Loucy (cell line): ENCODE results near the gene DPH6.
"Not testable (repeated sequence)": the region's sequence is repeated elsewhere in the genome, so short reads cannot be mapped to it uniquely, and the experiment has no call there.

ENCODE experiments used
- H2AFZ ChIP-seq: fragments of 200-600 bp; sonication (generic); 2 replicates; pipeline ENCODE4 v1.6.0; 2016; ENCODE audit warnings: antibody characterized with exemption, mild to moderate bottlenecking, low read length, moderate library complexity
- H3F3A ChIP-seq: fragments of 200-600 bp; 2 replicates; pipeline ENCODE4 v1.6.0; 2016; ENCODE audit warnings: antibody characterized with exemption, low read depth, mild to moderate bottlenecking
- H3K27me3 ChIP-seq: fragments of 200-600 bp; sonication (generic); 2 replicates; pipeline ENCODE4 v1.6.1; 2014; ENCODE audit warnings: low read length, mild to moderate bottlenecking; ENCODE audit not compliant: insufficient read depth, poor library complexity, severe bottlenecking
- H3K36me3 ChIP-seq: fragments of 200-600 bp; sonication (generic); 2 replicates; pipeline ENCODE4 v1.6.1; 2016; ENCODE audit warnings: low read length; ENCODE audit not compliant: insufficient read depth
- H3K4me1 ChIP-seq: fragments of 200-600 bp; sonication (generic); 2 replicates; pipeline ENCODE4 v1.5.1; 2014; ENCODE audit warnings: low read length, mild to moderate bottlenecking; ENCODE audit not compliant: insufficient read depth, poor library complexity, severe bottlenecking
- H3K4me2 ChIP-seq: fragments of 200-600 bp; sonication (generic); 2 replicates; pipeline ENCODE4 v1.6.0; 2014; ENCODE audit warnings: antibody characterized with exemption, low read length, low read depth, mild to moderate bottlenecking; ENCODE audit not compliant: poor library complexity, severe bottlenecking
- H3K4me3 ChIP-seq: fragments of 200-600 bp; sonication (generic); 2 replicates; pipeline ENCODE4 v1.5.1; 2014; ENCODE audit warnings: low read length, mild to moderate bottlenecking, mixed read lengths; ENCODE audit not compliant: poor library complexity, severe bottlenecking
- H3K79me2 ChIP-seq: fragments of 200-600 bp; sonication (generic); 2 replicates; pipeline ENCODE4 v1.6.1; 2014; ENCODE audit warnings: low read length; ENCODE audit not compliant: insufficient read depth
- H3K9ac ChIP-seq: fragments of 200-600 bp; sonication (generic); 2 replicates; pipeline ENCODE4 v1.6.0; 2014; ENCODE audit warnings: mild to moderate bottlenecking, low read depth, low read length, moderate library complexity; ENCODE audit not compliant: poor library complexity, severe bottlenecking
- H3K9me2 ChIP-seq: fragments of 200-600 bp; sonication (generic); replicated peaks from 2 replicates; pipeline ENCODE4 v1.6.1; 2016; ENCODE audit warnings: low read depth, low read length, mixed read lengths
- H3K9me3 ChIP-seq: fragments of 200-600 bp; sonication (generic); 2 replicates; pipeline ENCODE4 v1.6.1; 2014; ENCODE audit warnings: mild to moderate bottlenecking, antibody characterized with exemption, low read length, low read depth; ENCODE audit not compliant: insufficient read depth
- H4K20me1 ChIP-seq: fragments of 200-600 bp; sonication (generic); 2 replicates; pipeline ENCODE4 v1.6.0; 2014; ENCODE audit warnings: antibody characterized with exemption, low read length, mild to moderate bottlenecking; ENCODE audit not compliant: insufficient read depth, poor library complexity, severe bottlenecking
- CTCF ChIP-seq: fragments of 200-600 bp; sonication (generic); conservative IDR thresholded peaks from 2 replicates; pipeline ENCODE4 v1.5.1; 2014; ENCODE audit warnings: mild to moderate bottlenecking, antibody characterized with exemption, low read length
- EZH2phosphoT487 ChIP-seq: fragments of 200-600 bp; IDR thresholded peaks from 2 replicates; pipeline ENCODE4 v1.6.1; 2018; ENCODE audit warnings: antibody characterized with exemption, mild to moderate bottlenecking, moderate library complexity, borderline replicate concordance

The DPH6 gene

GRCh38 chr15:35397027-35397426 is 148.9 kb downstream of the DPH6 start:
- Histone ChIP-seq H3K9me2 (no peaks in the 10 kb centered on the region), H3K9me3 (no peaks in the 10 kb centered on the region)
- TF ChIP-seq CTCF (no peak), EZH2phosphoT487 (no peak)

GRCh38 chr15:35394416-35394815 is 151.5 kb downstream of the DPH6 start:
- Histone ChIP-seq H3K9ac (no peak overlapping the region), H3K79me2 (no peaks in the 10 kb centered on the region), H3K27me3 (no peaks in the 10 kb centered on the region), H3K36me3 (no peaks in the 10 kb centered on the region), H3F3A (no peaks in the 10 kb centered on the region), H3K9me2 (no peaks in the 10 kb centered on the region), H3K9me3 (no peaks in the 10 kb centered on the region), H4K20me1 (no peaks in the 10 kb centered on the region), H3K4me1 (no peaks in the 10 kb centered on the region), H3K4me2 (no peak overlapping the region), H2AFZ (no peak overlapping the region), H3K4me3 (no peak overlapping the region)
- TF ChIP-seq EZH2phosphoT487 (no peak), CTCF (no peak)

More at GRCh38 chr15:35397027-35397426, 148.9 kb downstream of the DPH6 start:
- no peaks in the 10 kb centered on the region for H3K79me2 ChIP-seq
- no peaks in the 10 kb centered on the region for H3K4me1 ChIP-seq
- no peaks in the 10 kb centered on the region for H3K36me3 ChIP-seq
- H3F3A ChIP-seq = no peaks in the 10 kb centered on the region
- no peak overlapping the region for H3K4me2 ChIP-seq
- H4K20me1 ChIP-seq = no peaks in the 10 kb centered on the region
- H3K27me3 ChIP-seq = no peaks in the 10 kb centered on the region
- no peak overlapping the region for H3K9ac ChIP-seq
- H3K4me3 ChIP-seq = no peak overlapping the region
- no peak overlapping the region for H2AFZ ChIP-seq

GRCh38 chr15:35393398-35393797 is 152.6 kb downstream of the DPH6 start:
- no peaks in the 10 kb centered on the region for H4K20me1 ChIP-seq
- no peak overlapping the region for H3K9ac ChIP-seq
- no peaks in the 10 kb centered on the region for H3K9me2 ChIP-seq
- no peaks in the 10 kb centered on the region for H3K4me1 ChIP-seq
- no peak overlapping the region for H3K4me2 ChIP-seq
- H3K9me3 ChIP-seq = no peaks in the 10 kb centered on the region
- no peaks in the 10 kb centered on the region for H3K36me3 ChIP-seq
- TF ChIP-seq CTCF (no peak), EZH2phosphoT487 (no peak)
- no peaks in the 10 kb centered on the region for H3K27me3 ChIP-seq
- no peaks in the 10 kb centered on the region for H3F3A ChIP-seq
- H3K79me2 ChIP-seq = no peaks in the 10 kb centered on the region
- H2AFZ ChIP-seq = no peak overlapping the region
- H3K4me3 ChIP-seq = no peak overlapping the region

- H3F3A ChIP-seq, H3K4me1 ChIP-seq: not testable (repeated sequence)
These were observed 154.5 kb downstream of the DPH6 start for GRCh38 chr15:35391408-35391984.

More at GRCh38 chr15:35391408-35391984, 154.5 kb downstream of the DPH6 start:
- not testable (repeated sequence) for H3K9me2 ChIP-seq, H4K20me1 ChIP-seq, H3K4me3 ChIP-seq, H3K4me2 ChIP-seq, H2AFZ ChIP-seq, H3K79me2 ChIP-seq, H3K9me3 ChIP-seq, H3K9ac ChIP-seq, H3K27me3 ChIP-seq, H3K36me3 ChIP-seq
